Heart left ventricle (tissue), 16 donors: Measurements from ENCODE around the gene CCL23. TPM values are rescaled to one million over a fixed set of nuclear protein-coding genes. Genes with fewer than 3 reads are reported as not detected.
"Not testable (repeated sequence)": the region's sequence is repeated elsewhere in the genome, so short reads cannot be mapped to it uniquely, and the experiment has no call there.

Experiments
- ATAC-seq, 4 donors: fragments of 200-7000 bp; cut with Tn5 transposase; one replicate each; pipeline ENCODE4 v1.9.1; 2020 to 2022; ENCODE audit warnings: moderate library complexity in 4 of 4, mild to moderate bottlenecking in 3 of 4, moderate number of reproducible peaks in 1 of 4
- DNase-seq, 5 donors: peaks; one replicate each; pipeline ENCODE4 v3.0.0-alpha.2; 2020
- H3K27ac ChIP-seq, 12 donors: fragments of 200-600 bp; sonication (generic) in 4 of 12; one replicate each; pipeline versions ENCODE4 v1.5.0 to v1.8.0; 2016 to 2022; ENCODE audit warnings: mild to moderate bottlenecking in 2 of 12
- H3K27me3 ChIP-seq, 9 donors: fragments of 200-600 bp; sonication (generic) in 2 of 9; one replicate each; pipeline versions ENCODE4 v1.5.1 to v1.8.0; 2016 to 2022; ENCODE audit warnings: mild to moderate bottlenecking in 3 of 9
- H3K36me3 ChIP-seq, 9 donors: fragments of 200-600 bp; sonication (generic) in 2 of 9; one replicate each; pipeline versions ENCODE4 v1.5.0 to v1.8.0; 2018 to 2022; ENCODE audit warnings: mild to moderate bottlenecking in 2 of 9
- H3K4me1 ChIP-seq, 12 donors: fragments of 200-600 bp; sonication (generic) in 4 of 12; one replicate each; pipeline versions ENCODE4 v1.5.0 to v1.8.0; 2016 to 2022; ENCODE audit warnings: mild to moderate bottlenecking in 3 of 12
- H3K4me3 ChIP-seq, 12 donors: fragments of 200-600 bp; sonication (generic) in 4 of 12; one replicate each; pipeline versions ENCODE4 v1.5.0 to v1.8.0; 2017 to 2022; ENCODE audit warnings: mild to moderate bottlenecking in 9 of 12, moderate library complexity in 4 of 12
- H3K9me3 ChIP-seq, 12 donors: fragments of 200-600 bp; sonication (generic) in 4 of 12; one replicate each; pipeline versions ENCODE4 v1.5.0 to v1.8.0; 2016 to 2022; ENCODE audit warnings: mild to moderate bottlenecking in 1 of 12
- CTCF ChIP-seq, 12 donors: fragments of 200-600 bp; sonication (generic) in 4 of 12; IDR thresholded peaks; one replicate each; pipeline versions ENCODE4 v1.5.0 to v1.8.0; 2018 to 2022; ENCODE audit warnings: antibody characterized with exemption in 12 of 12, mild to moderate bottlenecking in 5 of 12
- POLR2A ChIP-seq, 2 donors: fragments of 450-650 bp; IDR thresholded peaks; one replicate each; pipeline ENCODE4 v1.6.1; 2017; ENCODE audit warnings: antibody characterized with exemption in 2 of 2, mild to moderate bottlenecking in 2 of 2, moderate library complexity in 2 of 2
- WGBS, 4 donors: extraction: QIAGEN DNeasy Blood & Tissue Kit in 2 of 4; methylation state at CpG; one replicate each; pipeline versions ENCODE4 v1.1.5 to v1.1.7; 2013 to 2018; 5-methylcytosine and 5-hydroxymethylcytosine counted together
- intact Hi-C, 10 donors: fragments of 100-400 bp; cut with DNase I; formaldehyde crosslinking; loops; one replicate each; pipeline versions ENCODE4 v1.11.1 to v1.14.2; 2022
- polyA plus RNA-seq, 2 donors: library from polyadenylated mRNA; stranded (reverse); fragments of 200-250 nt; gene quantifications; one replicate each; pipeline ENCODE4 v1.2.3, GENCODE V29; 2013
- total RNA-seq, 9 donors: library from RNA; depleted of rRNA in 2 of 9; stranded (reverse); fragments of >200 nt in 2 of 9; fragmentation: NEBNext Ultra II Directional in 3 of 9; extraction: Animal tissue kit (Norgen Biotek cat#: 25700) in 3 of 9; gene quantifications; one replicate each; pipeline versions ENCODE4 v1.1.0 to v1.2.4, GENCODE V29; 2016 to 2023
- donor health status: ischemic (EF 13 %, LVEDD 7.1; RV severe dilation, severe dysfunction).
- donor health status: healthy with polysubstance abuse.
- donor health status: DM: no; HTN: yes; CAD: no.
- donor health status: DM: no; HTN: no; CAD: no.
- donor health status: ischemic (EF 25% LVEDD 6.9; RV normal size, moderate dysfunction).
- donor health status: ischemic (EF 25% LVEDD 5.7; RV mildly dilated, moderate dysfunction).
- donor health status: healthy.
- donor health status: DM: yes; HTN: yes; CAD: no.
- donor health status: ischemic (EF 35%, LVEDD 5.7; RV mildly dilated, moderate dysfunction).
- donor health status: nonischemic (EF 11% LVEDD 7.7; RV severe dilation, severe dysfunction).
- donor health status: DM: yes; HTN: yes; CAD: no.
- donor health status: PGD.
- donor health status: ischemic (EF 29% LVEDD 5.4; RV normal size, mild dysfunction).
- donor health status: nonischemic (EF 23%, LVEDD 6.1; RV moderate dilation, normal function).

The CCL23 gene
- total and polyA plus RNA-seq, 11 donors, result 0.42 to 5.2 TPM; not detected in 9

DNA sequence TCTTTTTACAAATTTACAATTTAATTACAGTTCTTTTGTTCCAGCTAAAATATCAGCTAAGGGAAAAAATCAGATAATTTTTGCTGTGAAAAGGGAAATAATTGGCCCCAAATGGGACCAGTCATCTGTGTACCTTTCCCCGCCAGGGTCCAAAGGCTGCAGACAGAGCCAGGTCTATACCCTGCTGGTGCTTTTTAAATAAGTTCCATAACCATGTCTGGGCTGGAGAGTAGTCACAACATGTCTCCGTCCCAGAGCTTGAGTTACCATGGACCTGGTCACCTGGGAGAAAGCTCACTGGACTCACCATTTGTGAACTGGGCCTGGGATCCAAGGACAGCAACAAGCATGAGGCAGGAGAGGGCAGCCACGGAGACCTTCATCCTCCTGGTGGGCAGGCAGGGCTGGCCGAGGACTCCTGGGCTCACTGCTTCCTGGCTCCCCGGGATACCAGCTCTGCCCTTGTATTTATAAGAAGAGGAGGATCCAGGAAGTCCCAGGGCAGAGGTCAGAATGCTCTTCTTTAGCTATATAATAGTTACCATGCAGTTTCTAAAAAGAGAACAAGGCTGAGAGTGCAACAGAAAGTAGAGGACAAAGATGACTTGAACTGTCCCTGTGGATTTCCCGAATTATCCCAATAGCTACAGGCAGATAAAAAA is 16.5 kb downstream of the CCL23 start, which contains the start of gene CCL15:
TSS of gene CCL15 (minus strand) at position 444 of the 662 bp plus-strand sequence. CDS start at position 383, 61 bp downstream.
- Histone ChIP-seq H3K36me3 (no peaks in the 10 kb centered on the region), H3K27ac (no peak within 1 kb of the TSS), H3K4me1 (no peaks in the 10 kb centered on the region), H3K4me3 (no peak within 1 kb of the TSS), H3K27me3 (peaks cover 0 to 4% (median 0%) of the 10 kb centered on the region in 9 donors), H3K9me3 (no peaks in the 10 kb centered on the region)
- intact Hi-C loops, result no loop called here
- TF ChIP-seq CTCF (IDR thresholded peaks at IDR 0.05), result no peak
- TF ChIP-seq POLR2A (IDR thresholded peaks at IDR 0.05), result no peak
- ATAC-seq (no peak), DNase-seq (no peak)
- 59 to 74% (median 68%) methylated on average over 4 to 6 of the region's 6 CpGs for WGBS, 4 donors

- no peak overlapping the region for H3K4me3 ChIP-seq
- no peaks in the 10 kb centered on the region for H3K4me1 ChIP-seq
- ATAC-seq, result no peak
- DNase-seq, result no peak
- H3K27me3 ChIP-seq, result peaks cover 0 to 4% (median 0%) of the 10 kb centered on the region in 9 donors
- H3K36me3 ChIP-seq, result no peaks in the 10 kb centered on the region
- no peaks in the 10 kb centered on the region for H3K9me3 ChIP-seq
- intact Hi-C loops, result no loop called here
- TF ChIP-seq POLR2A (IDR thresholded peaks at IDR 0.05) (no peak), CTCF (IDR thresholded peaks at IDR 0.05) (no peak)
- WGBS, 4 donors, result 82 to 88% (median 83%) methylated on average over 6 of the region's 6 CpGs
- no peak overlapping the region for H3K27ac ChIP-seq
Observed at GRCh38 chr17:36000732-36001109, 17.1 kb downstream of the CCL23 start.

DNA sequence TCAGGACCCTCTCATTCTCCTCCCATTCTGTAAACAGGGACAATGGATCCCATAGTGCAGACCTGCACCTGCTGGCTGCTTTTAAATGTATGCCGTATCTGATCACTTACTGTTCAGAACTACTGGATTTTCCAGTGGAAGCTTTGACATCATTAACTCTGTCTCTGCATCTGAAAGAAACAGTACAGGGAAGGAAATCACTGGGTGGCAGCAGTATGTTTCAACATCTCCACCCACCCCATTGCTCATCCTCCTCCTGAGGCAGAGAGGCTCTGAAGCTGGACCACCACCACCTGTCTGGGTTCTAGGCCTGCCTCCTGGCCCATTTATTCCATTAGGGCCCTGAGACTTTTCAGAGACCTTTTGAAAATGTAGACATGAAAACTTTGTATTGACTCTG is 19.0 kb downstream of the CCL23 start:
- DNase-seq (no peak), ATAC-seq (no peak)
- Histone ChIP-seq H3K9me3 (peaks cover 0 to 10% (median 0%) of the 10 kb centered on the region in 12 donors), H3K36me3 (no peaks in the 10 kb centered on the region), H3K4me3 (no peak overlapping the region), H3K27me3 (peaks cover 0 to 4% (median 0%) of the 10 kb centered on the region in 9 donors), H3K27ac (no peak overlapping the region), H3K4me1 (no peaks in the 10 kb centered on the region)
- intact Hi-C loops, result no loop called here
- 78 to 92% (median 87%) methylated on average over 1 of the region's 1 CpG for WGBS, 4 donors
- TF ChIP-seq POLR2A (IDR thresholded peaks at IDR 0.05) (no peak), CTCF (IDR thresholded peaks at IDR 0.05) (no peak)

- 71 to 80% (median 75%) methylated on average over 11 of the region's 11 CpGs for WGBS, 4 donors
- DNase-seq, result no peak
- H3K4me1 ChIP-seq, result no peaks in the 10 kb centered on the region
- peaks cover 0 to 4% (median 0%) of the 10 kb centered on the region in 9 donors for H3K27me3 ChIP-seq
- no peak for TF ChIP-seq POLR2A (IDR thresholded peaks at IDR 0.05)
- H3K36me3 ChIP-seq, result no peaks in the 10 kb centered on the region
- H3K27ac ChIP-seq, result no peak overlapping the region
- H3K4me3 ChIP-seq, result no peak overlapping the region
- peaks cover 0 to 10% (median 0%) of the 10 kb centered on the region in 12 donors for H3K9me3 ChIP-seq
- intact Hi-C loops, result no loop called here
- ATAC-seq, result no peak
Observed at GRCh38 chr17:35998018-35998545, 19.7 kb downstream of the CCL23 start.

DNA sequence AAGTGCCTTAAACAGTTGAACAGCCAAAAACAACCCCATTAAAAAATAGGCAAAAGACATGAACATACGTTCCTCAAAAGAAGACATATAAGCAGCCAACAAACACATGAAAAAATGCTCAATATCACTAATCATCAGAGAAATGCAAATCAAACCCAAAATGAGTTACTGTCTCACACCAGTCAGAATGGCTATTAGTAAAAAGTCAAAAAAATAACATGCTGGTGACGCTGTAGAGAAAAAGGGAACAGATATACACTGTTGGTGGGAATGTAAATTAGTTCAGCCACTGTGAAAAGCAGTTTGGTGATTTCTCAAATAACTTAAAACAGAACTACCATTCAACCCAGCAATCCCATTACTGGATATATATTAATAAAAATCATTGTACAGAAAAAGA is 22.4 kb downstream of the CCL23 start:
- not testable (repeated sequence) for ATAC-seq, DNase-seq
- 85 to 91% (median 88%) methylated on average over 2 of the region's 2 CpGs for WGBS, 4 donors

More for the DNA sequence above, 22.4 kb downstream of the CCL23 start:
- intact Hi-C loops, H3K27ac ChIP-seq, H3K36me3 ChIP-seq, H3K9me3 ChIP-seq, H3K4me1 ChIP-seq, H3K27me3 ChIP-seq, H3K4me3 ChIP-seq: not testable (repeated sequence)
